Upper lobe of left lung (tissue), 4 donors: ENCODE data around the gene NKPD1.

Experiments
- POLR2A ChIP-seq, 4 donors: fragments of 450-650 bp; IDR thresholded peaks; one replicate each; pipeline ENCODE4 v1.5.1; 2016 to 2017; ENCODE audit warnings: antibody characterized with exemption in 4 of 4, mild to moderate bottlenecking in 2 of 4
- TF ChIP-seq, protein P1 (sequence below), 6 experiments: fragments of 450-650 bp in 4 of 6; fragments of 200-600 bp in 2 of 6; sonication (generic) in 2 of 6; IDR thresholded peaks; one replicate each; pipeline ENCODE4 v1.5.1; 2016 to 2019; ENCODE audit warnings: antibody characterized with exemption in 6 of 6

DNA sequence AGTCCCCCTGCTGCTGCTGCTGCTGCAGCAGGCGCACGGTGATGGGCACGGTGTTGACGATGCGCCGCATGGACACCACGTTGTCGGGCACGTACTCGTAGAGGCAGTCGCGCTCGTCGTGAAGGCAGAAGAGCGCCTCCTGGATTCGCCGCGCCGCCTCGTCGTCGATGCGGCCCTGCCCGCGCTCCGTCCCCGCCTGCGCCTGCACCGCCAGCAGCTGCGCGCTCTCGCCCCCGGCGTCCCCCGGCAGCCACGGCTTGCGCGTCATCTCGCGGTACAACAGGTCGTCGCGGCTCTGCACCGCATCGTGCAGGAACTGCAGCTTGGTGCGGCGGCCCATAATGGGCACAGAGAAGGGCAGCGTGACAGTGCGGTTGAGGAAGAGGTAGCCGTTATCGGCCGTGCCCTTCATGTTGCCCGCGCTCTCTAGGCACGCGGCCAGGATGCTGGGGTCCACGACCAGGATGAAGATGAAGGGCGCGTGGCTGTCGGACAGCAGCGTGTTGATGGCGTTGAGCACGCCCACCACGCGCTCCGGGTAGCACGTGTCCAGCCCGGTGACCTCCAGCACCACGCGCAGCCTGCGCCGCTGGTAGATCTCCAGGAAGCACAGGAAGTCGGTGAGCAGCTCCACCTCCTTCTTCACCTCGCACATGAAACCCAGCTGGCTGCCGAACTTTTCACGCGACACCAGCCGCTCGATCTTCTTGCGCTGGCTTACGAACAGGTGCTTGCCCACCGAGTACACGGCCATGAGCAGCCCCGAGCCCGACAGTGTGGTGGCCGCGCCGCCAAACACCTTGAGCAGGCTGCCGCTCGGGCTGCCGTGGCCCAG, 8.1 kb downstream of the NKPD1 start:
- no peak for TF ChIP-seq POLR2A (IDR thresholded peaks at IDR 0.05)
- TF ChIP-seq, protein P1, sequence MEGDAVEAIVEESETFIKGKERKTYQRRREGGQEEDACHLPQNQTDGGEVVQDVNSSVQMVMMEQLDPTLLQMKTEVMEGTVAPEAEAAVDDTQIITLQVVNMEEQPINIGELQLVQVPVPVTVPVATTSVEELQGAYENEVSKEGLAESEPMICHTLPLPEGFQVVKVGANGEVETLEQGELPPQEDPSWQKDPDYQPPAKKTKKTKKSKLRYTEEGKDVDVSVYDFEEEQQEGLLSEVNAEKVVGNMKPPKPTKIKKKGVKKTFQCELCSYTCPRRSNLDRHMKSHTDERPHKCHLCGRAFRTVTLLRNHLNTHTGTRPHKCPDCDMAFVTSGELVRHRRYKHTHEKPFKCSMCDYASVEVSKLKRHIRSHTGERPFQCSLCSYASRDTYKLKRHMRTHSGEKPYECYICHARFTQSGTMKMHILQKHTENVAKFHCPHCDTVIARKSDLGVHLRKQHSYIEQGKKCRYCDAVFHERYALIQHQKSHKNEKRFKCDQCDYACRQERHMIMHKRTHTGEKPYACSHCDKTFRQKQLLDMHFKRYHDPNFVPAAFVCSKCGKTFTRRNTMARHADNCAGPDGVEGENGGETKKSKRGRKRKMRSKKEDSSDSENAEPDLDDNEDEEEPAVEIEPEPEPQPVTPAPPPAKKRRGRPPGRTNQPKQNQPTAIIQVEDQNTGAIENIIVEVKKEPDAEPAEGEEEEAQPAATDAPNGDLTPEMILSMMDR (IDR thresholded peaks at IDR 0.05) = no peak
